ENCODE results near the gene TIMM29.

Gene TIMM29

DNA sequence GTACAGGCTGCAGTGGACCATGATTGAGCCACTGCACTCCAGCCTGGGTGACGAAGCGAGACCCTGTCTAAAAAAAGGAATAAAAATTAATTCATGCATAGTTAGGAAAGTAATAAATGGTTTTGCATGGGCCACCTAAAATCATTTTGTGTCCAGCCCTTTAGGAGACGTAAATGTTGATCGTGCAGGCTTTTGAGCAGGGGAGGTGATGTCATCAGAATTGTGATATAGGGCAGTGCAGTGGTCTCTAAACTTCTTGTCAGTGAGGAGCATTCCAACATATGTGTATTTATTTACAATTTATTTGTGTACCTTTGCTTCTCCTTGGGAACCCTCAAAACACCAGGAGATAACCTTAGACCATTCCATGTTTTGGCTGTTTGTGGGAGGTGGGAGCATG, 35.3 kb downstream of the TIMM29 start:
- Histone ChIP-seq H3F3A (ENCODE audit: insufficient read depth) (peaks cover 52% of the 10 kb centered on the region), H4K20me1 (ENCODE audit: low read depth, low read length) (no peaks in the 10 kb centered on the region), H3K9me2 (replicated peaks; ENCODE audit: insufficient read depth, low read length) (no peaks in the 10 kb centered on the region), H3K27me3 (ENCODE audit: low read length) (no peaks in the 10 kb centered on the region), H3K36me3 (ENCODE audit: low read length) (peaks cover 5% of the 10 kb centered on the region; the same call in 1 of the 2 replicates), H3K79me2 (ENCODE audit: insufficient read depth, low read length) (peaks cover 73% of the 10 kb centered on the region), H3K9me3 (ENCODE audit: insufficient read depth, low read length) (no peaks in the 10 kb centered on the region), H3K9ac (ENCODE audit: low read length) (peak overlapping the region; percentile 99), H3K27ac (ENCODE audit: low read depth, low read length) (peak overlapping the region; percentile 99), H3K4me2 (ENCODE audit: low read depth, low read length, poor library complexity, severe bottlenecking) (peak overlapping the region; percentile 88), H3K4me3 (ENCODE audit: insufficient read depth, low read length, poor library complexity, severe bottlenecking) (peak overlapping the region; percentile 97), H2AFZ (ENCODE audit: low read depth, low read length, severe bottlenecking) (no peak overlapping the region)
- TF ChIP-seq, protein P1, sequence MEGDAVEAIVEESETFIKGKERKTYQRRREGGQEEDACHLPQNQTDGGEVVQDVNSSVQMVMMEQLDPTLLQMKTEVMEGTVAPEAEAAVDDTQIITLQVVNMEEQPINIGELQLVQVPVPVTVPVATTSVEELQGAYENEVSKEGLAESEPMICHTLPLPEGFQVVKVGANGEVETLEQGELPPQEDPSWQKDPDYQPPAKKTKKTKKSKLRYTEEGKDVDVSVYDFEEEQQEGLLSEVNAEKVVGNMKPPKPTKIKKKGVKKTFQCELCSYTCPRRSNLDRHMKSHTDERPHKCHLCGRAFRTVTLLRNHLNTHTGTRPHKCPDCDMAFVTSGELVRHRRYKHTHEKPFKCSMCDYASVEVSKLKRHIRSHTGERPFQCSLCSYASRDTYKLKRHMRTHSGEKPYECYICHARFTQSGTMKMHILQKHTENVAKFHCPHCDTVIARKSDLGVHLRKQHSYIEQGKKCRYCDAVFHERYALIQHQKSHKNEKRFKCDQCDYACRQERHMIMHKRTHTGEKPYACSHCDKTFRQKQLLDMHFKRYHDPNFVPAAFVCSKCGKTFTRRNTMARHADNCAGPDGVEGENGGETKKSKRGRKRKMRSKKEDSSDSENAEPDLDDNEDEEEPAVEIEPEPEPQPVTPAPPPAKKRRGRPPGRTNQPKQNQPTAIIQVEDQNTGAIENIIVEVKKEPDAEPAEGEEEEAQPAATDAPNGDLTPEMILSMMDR (IDR thresholded peaks at IDR 0.05; ENCODE audit: insufficient read depth, low read length, poor library complexity, severe bottlenecking) = no peak
- no peak for TF ChIP-seq EZH2phosphoT487 (conservative IDR thresholded peaks at IDR 0.05; ENCODE audit: low read length)

DNA sequence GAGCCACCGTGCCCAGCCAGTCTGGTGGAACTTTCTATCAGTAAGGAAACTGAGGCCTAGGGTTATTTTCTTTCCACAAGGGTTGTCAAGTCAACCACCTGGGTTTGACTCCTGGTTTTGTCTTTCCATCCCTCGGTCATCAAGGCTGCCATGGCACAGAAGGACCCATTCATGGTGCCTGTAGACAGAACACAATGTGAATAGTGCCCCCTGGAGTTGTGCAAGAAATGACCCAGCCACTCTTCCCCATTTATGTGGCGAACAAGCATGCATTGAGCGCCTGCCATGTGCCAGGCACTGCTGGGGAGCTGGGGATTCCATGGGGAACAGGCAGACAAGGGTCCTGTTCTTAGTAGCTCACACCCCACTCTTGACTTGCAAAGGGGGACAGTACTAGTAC, 36.3 kb downstream of the TIMM29 start:
- no peaks in the 10 kb centered on the region for H4K20me1 ChIP-seq (ENCODE audit: low read depth, low read length)
- H3K27ac ChIP-seq (ENCODE audit: low read depth, low read length) = peak overlapping the region; percentile 99
- H2AFZ ChIP-seq (ENCODE audit: low read depth, low read length, severe bottlenecking) = no peak overlapping the region
- H3K27me3 ChIP-seq (ENCODE audit: low read length) = no peaks in the 10 kb centered on the region
- H3K4me2 ChIP-seq (ENCODE audit: low read depth, low read length, poor library complexity, severe bottlenecking) = peak overlapping the region; percentile 91
- peaks cover 60% of the 10 kb centered on the region for H3F3A ChIP-seq (ENCODE audit: insufficient read depth)
- H3K9ac ChIP-seq (ENCODE audit: low read length) = peak overlapping the region; percentile 64; the same call in 1 of the 2 replicates
- H3K79me2 ChIP-seq (ENCODE audit: insufficient read depth, low read length) = peaks cover 83% of the 10 kb centered on the region
- H3K9me2 ChIP-seq (replicated peaks; ENCODE audit: insufficient read depth, low read length) = no peaks in the 10 kb centered on the region
- H3K9me3 ChIP-seq (ENCODE audit: insufficient read depth, low read length) = no peaks in the 10 kb centered on the region
- no peak overlapping the region for H3K4me3 ChIP-seq (ENCODE audit: insufficient read depth, low read length, poor library complexity, severe bottlenecking)
- TF ChIP-seq, protein P1 (IDR thresholded peaks at IDR 0.05; ENCODE audit: insufficient read depth, low read length, poor library complexity, severe bottlenecking) = peak; percentile 38
- TF ChIP-seq EZH2phosphoT487 (conservative IDR thresholded peaks at IDR 0.05; ENCODE audit: low read length) = no peak
- H3K36me3 ChIP-seq (ENCODE audit: low read length) = peaks cover 5% of the 10 kb centered on the region; the same call in 1 of the 2 replicates

DNA sequence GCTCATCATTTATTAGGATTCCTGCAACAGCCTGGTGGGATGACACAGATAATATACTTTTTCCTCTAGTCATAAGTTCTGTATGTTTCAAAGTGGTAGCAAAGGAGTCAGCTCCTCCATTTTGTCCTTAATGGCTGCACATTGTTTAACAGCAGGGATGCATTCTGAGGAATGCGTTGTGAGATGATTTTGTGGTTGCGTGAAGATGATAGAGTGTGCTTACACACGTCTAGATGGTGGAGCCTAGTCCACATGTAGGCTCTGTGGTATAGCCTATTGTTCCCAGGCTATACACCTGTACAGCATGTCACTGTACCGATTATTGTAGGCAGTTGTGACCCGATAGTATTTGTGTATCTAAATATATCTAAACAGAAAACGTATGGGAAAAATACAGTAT, 36.8 kb downstream of the TIMM29 start:
- Histone ChIP-seq H3K4me2 (ENCODE audit: low read depth, low read length, poor library complexity, severe bottlenecking) (peak overlapping the region; percentile 91), H3K9ac (ENCODE audit: low read length) (peak overlapping the region; percentile 64), H3K79me2 (ENCODE audit: insufficient read depth, low read length) (peaks cover 88% of the 10 kb centered on the region), H4K20me1 (ENCODE audit: low read depth, low read length) (no peaks in the 10 kb centered on the region), H3K27ac (ENCODE audit: low read depth, low read length) (peak overlapping the region; percentile 99), H3K4me3 (ENCODE audit: insufficient read depth, low read length, poor library complexity, severe bottlenecking) (no peak overlapping the region), H3F3A (ENCODE audit: insufficient read depth) (peaks cover 65% of the 10 kb centered on the region), H3K27me3 (ENCODE audit: low read length) (no peaks in the 10 kb centered on the region), H3K36me3 (ENCODE audit: low read length) (peaks cover 5% of the 10 kb centered on the region; the same call in 1 of the 2 replicates), H3K9me2 (replicated peaks; ENCODE audit: insufficient read depth, low read length) (no peaks in the 10 kb centered on the region), H3K9me3 (ENCODE audit: insufficient read depth, low read length) (no peaks in the 10 kb centered on the region), H2AFZ (ENCODE audit: low read depth, low read length, severe bottlenecking) (no peak overlapping the region)
- TF ChIP-seq EZH2phosphoT487 (conservative IDR thresholded peaks at IDR 0.05; ENCODE audit: low read length) = no peak
- TF ChIP-seq, protein P1 (IDR thresholded peaks at IDR 0.05; ENCODE audit: insufficient read depth, low read length, poor library complexity, severe bottlenecking) = no peak

All from SU-DHL-6 (cell line).